Right atrium auricular region (tissue), 2 donors: ENCODE results near the gene INHA. TPM values are rescaled to one million over a fixed set of nuclear protein-coding genes. Genes with fewer than 3 reads are reported as not detected.
A peak's percentile ranks its signal among the peaks of the same experiment; 100 is the strongest.

ENCODE experiments used
- DNase-seq: peaks from one replicate; pipeline ENCODE4 v3.0.0-alpha.2; 2019; ENCODE audit warnings: low spot score
- H3K27ac ChIP-seq, 2 donors: fragments of 200-600 bp; sonication (generic); 1 replicate in 1 of 2; 2 replicates in 1 of 2; pipeline ENCODE4 v1.5.1; 2016 to 2019
- H3K27me3 ChIP-seq, 2 donors: fragments of 200-600 bp; sonication (generic); one replicate each; pipeline versions ENCODE4 v1.5.1 to v1.6.0; 2017 to 2019
- H3K36me3 ChIP-seq: fragments of 200-600 bp; sonication (generic); one replicate; pipeline ENCODE4 v1.5.1; 2016
- H3K4me1 ChIP-seq, 2 donors: fragments of 200-600 bp; sonication (generic); one replicate each; pipeline versions ENCODE4 v1.5.1 to v1.6.0; 2017 to 2019
- H3K4me3 ChIP-seq, 2 donors: fragments of 200-600 bp; sonication (generic); 1 replicate in 1 of 2; 2 replicates in 1 of 2; pipeline ENCODE4 v1.5.1; 2017 to 2019; ENCODE audit warnings: mild to moderate bottlenecking in 1 of 2, moderate library complexity in 1 of 2
- H3K9me3 ChIP-seq, 2 donors: fragments of 200-600 bp; sonication (generic); one replicate each; pipeline ENCODE4 v1.5.1; 2019
- CTCF ChIP-seq, 2 donors: fragments of 200-600 bp; sonication (generic); IDR thresholded peaks; one replicate each; pipeline ENCODE4 v1.5.1; 2019; ENCODE audit warnings: antibody characterized with exemption in 2 of 2
- total RNA-seq, 2 donors: library from RNA; depleted of rRNA; stranded (reverse); fragments of >200 nt; gene quantifications; one replicate each; pipeline ENCODE4 v1.1.0, GENCODE V29; 2016

The INHA gene
- total RNA-seq, 2 donors from 2014 or later, result 1.0 to 28.3 TPM

- no peaks in the 10 kb centered on the region for H3K27me3 ChIP-seq
- peak overlapping the region; percentile 45 to 57 for H3K4me3 ChIP-seq
- TF ChIP-seq CTCF (IDR thresholded peaks at IDR 0.05), result no peak
These were observed 19.0 kb upstream of the INHA start for GRCh38 chr2:219553168-219553417.

GRCh38 chr2:219553463-219553963, 18.6 kb upstream of the INHA start:
- no peak for DNase-seq
- H3K36me3 ChIP-seq, result peaks cover 15% of the 10 kb centered on the region

More at GRCh38 chr2:219553168-219553417, 19.0 kb upstream of the INHA start:
- Histone ChIP-seq H3K36me3 (peaks cover 15% of the 10 kb centered on the region), H3K4me1 (peaks cover 0 to 19% of the 10 kb centered on the region in 2 donors), H3K9me3 (no peaks in the 10 kb centered on the region), H3K27ac (no peak overlapping the region)
- DNase-seq, result no peak

DNA sequence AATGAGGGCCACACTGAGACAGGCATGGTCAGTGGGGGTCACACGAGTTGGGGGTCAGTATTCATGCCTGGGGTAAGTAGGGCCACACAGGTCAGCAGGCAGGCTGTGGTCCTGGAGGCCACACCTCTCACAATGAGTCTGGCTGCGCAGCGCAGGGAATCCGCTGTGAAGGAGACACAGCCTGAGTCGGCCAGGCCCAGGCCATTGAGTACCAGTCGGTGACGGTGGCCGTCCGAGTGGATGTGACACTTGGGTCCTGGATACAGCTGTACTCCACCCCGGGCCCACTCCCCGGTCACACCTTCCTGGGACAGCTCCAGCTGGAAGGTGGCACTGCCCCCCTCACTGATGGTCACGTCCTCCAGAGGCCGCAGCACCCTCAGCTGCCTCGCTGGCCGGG, 17.8 kb upstream of the INHA start:
- TF ChIP-seq CTCF (IDR thresholded peaks at IDR 0.05), result no peak
- no peak overlapping the region for H3K4me3 ChIP-seq
- H3K27me3 ChIP-seq, result no peaks in the 10 kb centered on the region
- peaks cover 0 to 19% of the 10 kb centered on the region in 2 donors for H3K4me1 ChIP-seq
- H3K27ac ChIP-seq, result no peak overlapping the region
- DNase-seq, result no peak
- peaks cover 15% of the 10 kb centered on the region for H3K36me3 ChIP-seq
- H3K9me3 ChIP-seq, result no peaks in the 10 kb centered on the region

More at GRCh38 chr2:219553463-219553963, 18.6 kb upstream of the INHA start:
- Histone ChIP-seq H3K27ac (no peak overlapping the region), H3K4me1 (peaks cover 0 to 19% of the 10 kb centered on the region in 2 donors), H3K9me3 (no peaks in the 10 kb centered on the region), H3K4me3 (no peak overlapping the region), H3K27me3 (no peaks in the 10 kb centered on the region)
- TF ChIP-seq CTCF (IDR thresholded peaks at IDR 0.05), result no peak

GRCh38 chr2:219555956-219556355, 16.2 kb upstream of the INHA start:
- Histone ChIP-seq H3K27me3 (no peaks in the 10 kb centered on the region), H3K4me1 (peaks cover 0 to 28% of the 10 kb centered on the region in 2 donors), H3K36me3 (peaks cover 15% of the 10 kb centered on the region), H3K9me3 (no peaks in the 10 kb centered on the region), H3K4me3 (no peak overlapping the region), H3K27ac (no peak overlapping the region)
- TF ChIP-seq CTCF (IDR thresholded peaks at IDR 0.05), result no peak
- no peak for DNase-seq

- DNase-seq, result no peak
- H3K27ac ChIP-seq, result no peak overlapping the region
- no peaks in the 10 kb centered on the region for H3K27me3 ChIP-seq
- H3K9me3 ChIP-seq, result no peaks in the 10 kb centered on the region
- H3K4me1 ChIP-seq, result peaks cover 0 to 28% of the 10 kb centered on the region in 2 donors
- peaks cover 16% of the 10 kb centered on the region for H3K36me3 ChIP-seq
- no peak overlapping the region for H3K4me3 ChIP-seq
- no peak for TF ChIP-seq CTCF (IDR thresholded peaks at IDR 0.05)
These were observed 15.7 kb upstream of the INHA start for GRCh38 chr2:219556413-219556812.

DNA sequence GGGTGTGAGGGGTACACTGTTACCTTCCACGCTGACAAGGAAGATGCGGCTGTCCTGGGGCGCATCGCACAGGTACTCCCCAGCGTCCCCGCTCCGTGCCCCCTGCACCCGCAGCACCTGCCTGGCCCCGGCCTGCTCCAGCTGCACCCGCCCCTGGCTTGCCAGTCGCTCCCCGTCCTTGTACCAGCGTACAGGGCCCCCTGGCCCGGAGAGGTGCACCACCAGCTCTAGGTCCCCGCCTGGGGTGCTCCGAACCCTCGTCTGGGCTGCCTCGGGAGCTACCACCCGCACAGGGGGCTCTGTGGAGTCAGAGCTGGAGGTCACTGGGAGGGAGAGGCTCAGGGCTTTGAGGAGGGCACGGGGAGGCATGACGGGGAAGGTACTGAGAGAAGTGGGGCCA, 14.8 kb upstream of the INHA start:
- peaks cover 25% of the 10 kb centered on the region for H3K36me3 ChIP-seq
- peaks cover 0 to 19% of the 10 kb centered on the region in 2 donors for H3K4me1 ChIP-seq
- no peak for DNase-seq

More for the DNA sequence above, 14.8 kb upstream of the INHA start:
- Histone ChIP-seq H3K27me3 (no peaks in the 10 kb centered on the region), H3K27ac (no peak overlapping the region), H3K9me3 (no peaks in the 10 kb centered on the region), H3K4me3 (no peak overlapping the region)
- no peak for TF ChIP-seq CTCF (IDR thresholded peaks at IDR 0.05)
